HEK293 (cell line): ENCODE data around the gene WDR7.
A peak's percentile ranks its signal among the peaks of the same experiment; 100 is the strongest.

Experiments used
- CTCF ChIA-PET: fragments of 350-600 bp; formaldehyde crosslinking; extraction: SDS; loops from one replicate; lab custom pipeline; 2021; ENCODE audit warnings: antibody characterized with exemption; lab: Yijun Ruan, JAX
- POLR2A ChIA-PET: fragments of 300-600 bp; formaldehyde crosslinking; extraction: SDS; loops from one replicate; lab custom pipeline; 2020; ENCODE audit warnings: antibody characterized with exemption, inconsistent platforms; lab: Yijun Ruan, JAX
- H3K27ac ChIP-seq: fragments of 200-500 bp; sonication (Bioruptor generic); 2 replicates; pipeline ENCODE4 v1.5.1; 2014; ENCODE audit warnings: low read depth, low read length, control low read depth, inconsistent platforms; ENCODE audit errors: extremely low read depth
- H3K36me3 ChIP-seq, 2 experiments: fragments of 200-500 bp in 1 of 2; sonication (Bioruptor generic) in 1 of 2; 1 replicate in 1 of 2; 2 replicates in 1 of 2; pipeline ENCODE4 v1.5.1; 2014 to 2017; ENCODE audit warnings: inconsistent platforms in 2 of 2, low read length in 2 of 2; ENCODE audit not compliant: control insufficient read depth in 2 of 2, insufficient read depth in 1 of 2
- H3K4me1 ChIP-seq: fragments of 200-500 bp; sonication (Bioruptor generic); 2 replicates; pipeline ENCODE4 v1.5.1; 2014; ENCODE audit warnings: mild to moderate bottlenecking, low read length, inconsistent platforms; ENCODE audit not compliant: control insufficient read depth, insufficient read depth
- H3K4me3 ChIP-seq: 2 replicates; pipeline ENCODE4 v1.5.1; 2011; ENCODE audit warnings: low read depth, mild to moderate bottlenecking, control low read depth, low read length, moderate library complexity
- H3K9me3 ChIP-seq: fragments of 200-500 bp; sonication (Bioruptor generic); 2 replicates; pipeline ENCODE4 v1.5.1; 2014; ENCODE audit warnings: low read depth, low read length, inconsistent platforms; ENCODE audit not compliant: control insufficient read depth, insufficient read depth
- GLIS1 ChIP-seq: fragments of 450-650 bp; formaldehyde crosslinking; IDR thresholded peaks from 2 replicates; pipeline ENCODE4 v1.5.1; 2016; ENCODE audit warnings: missing biosample characterization, missing genetic modification characterization
- HIC1 ChIP-seq: fragments of 450-650 bp; formaldehyde crosslinking; IDR thresholded peaks from 2 replicates; pipeline ENCODE4 v1.5.1; 2016; ENCODE audit warnings: missing biosample characterization, missing genetic modification characterization
- HOXA7 ChIP-seq: sonication (generic); formaldehyde crosslinking; IDR thresholded peaks from 2 replicates; pipeline ENCODE4 v1.8.1; 2022; ENCODE audit warnings: missing genetic modification reagents, borderline replicate concordance
- IKZF3 ChIP-seq: fragments of 450-650 bp; IDR thresholded peaks from 2 replicates; pipeline ENCODE4 v1.5.0; 2018; ENCODE audit warnings: missing biosample characterization, mild to moderate bottlenecking, missing genetic modification characterization, moderate library complexity
- SALL2 ChIP-seq: fragments of 450-650 bp; formaldehyde crosslinking; IDR thresholded peaks from 2 replicates; pipeline ENCODE4 v1.5.0; 2017; ENCODE audit warnings: missing biosample characterization, mild to moderate bottlenecking, missing genetic modification characterization, borderline replicate concordance
- SP3 ChIP-seq: fragments of 450-650 bp; formaldehyde crosslinking; IDR thresholded peaks from 2 replicates; pipeline ENCODE4 v1.5.1; 2016; ENCODE audit warnings: missing biosample characterization, missing genetic modification characterization
- ZBTB1 ChIP-seq: fragments of 450-650 bp; formaldehyde crosslinking; IDR thresholded peaks from 2 replicates; pipeline ENCODE4 v1.5.1; 2016; ENCODE audit warnings: missing biosample characterization, missing genetic modification characterization
- ZBTB11 ChIP-seq: fragments of 450-650 bp; formaldehyde crosslinking; conservative IDR thresholded peaks from 2 replicates; pipeline ENCODE4 v1.5.1; 2016; ENCODE audit warnings: low read depth, missing biosample characterization, missing genetic modification characterization
- ZBTB8A ChIP-seq: fragments of 450-650 bp; formaldehyde crosslinking; IDR thresholded peaks from 2 replicates; pipeline ENCODE4 v1.5.1; 2016; ENCODE audit warnings: missing biosample characterization, missing genetic modification characterization
- ZNF157 ChIP-seq: fragments of 450-650 bp; formaldehyde crosslinking; IDR thresholded peaks from 2 replicates; pipeline ENCODE4 v1.5.1; 2016; ENCODE audit warnings: missing biosample characterization, missing genetic modification characterization
- ZNF175 ChIP-seq: fragments of 450-650 bp; formaldehyde crosslinking; IDR thresholded peaks from 2 replicates; pipeline ENCODE4 v1.5.1; 2016; ENCODE audit warnings: missing biosample characterization, missing genetic modification characterization
- ZNF510 ChIP-seq: fragments of 450-650 bp; formaldehyde crosslinking; IDR thresholded peaks from 2 replicates; pipeline ENCODE4 v1.5.1; 2018; ENCODE audit warnings: mild to moderate bottlenecking, missing genetic modification characterization, missing biosample characterization; ENCODE audit not compliant: insufficient replicate concordance
- ZNF513 ChIP-seq: fragments of 450-650 bp; IDR thresholded peaks from 2 replicates; pipeline ENCODE4 v1.5.1; 2018; ENCODE audit warnings: missing biosample characterization, missing genetic modification characterization
- ZNF555 ChIP-seq: fragments of 450-650 bp; formaldehyde crosslinking; conservative IDR thresholded peaks from 2 replicates; pipeline ENCODE4 v1.5.1; 2017; ENCODE audit warnings: missing biosample characterization, mild to moderate bottlenecking, missing genetic modification characterization, inconsistent platforms
- ZNF645 ChIP-seq: fragments of 450-650 bp; formaldehyde crosslinking; IDR thresholded peaks from 2 replicates; pipeline ENCODE4; 2016; ENCODE audit warnings: missing biosample characterization, missing genetic modification characterization
- ZNF660 ChIP-seq: fragments of 450-650 bp; IDR thresholded peaks from 2 replicates; pipeline ENCODE4 v1.5.1; 2018; ENCODE audit warnings: missing biosample characterization, mild to moderate bottlenecking, missing genetic modification characterization
- ZNF747 ChIP-seq: fragments of 450-650 bp; formaldehyde crosslinking; IDR thresholded peaks from 2 replicates; pipeline ENCODE4 v1.5.1; 2016; ENCODE audit warnings: missing biosample characterization, missing genetic modification characterization
- ZSCAN5A ChIP-seq: fragments of 450-650 bp; formaldehyde crosslinking; IDR thresholded peaks from 2 replicates; pipeline ENCODE4 v1.5.1; 2016; ENCODE audit warnings: missing biosample characterization, missing genetic modification characterization
- TF ChIP-seq, protein P1 (sequence below): fragments of 450-650 bp; formaldehyde crosslinking; IDR thresholded peaks from 2 replicates; pipeline ENCODE4 v1.5.1; 2016; ENCODE audit warnings: missing biosample characterization, missing genetic modification characterization
- TF ChIP-seq, protein P2 (sequence below): fragments of 450-650 bp; formaldehyde crosslinking; IDR thresholded peaks from 2 replicates; pipeline ENCODE4 v1.5.1; 2017; ENCODE audit warnings: missing biosample characterization, missing genetic modification characterization

Gene WDR7

GRCh38 chr18:56756966-56757365 is 105.8 kb downstream of the WDR7 start:
- H3K27ac ChIP-seq = no peak overlapping the region
- TF ChIP-seq ZNF747 (tag by site-specific recombination) (no peak), ZNF175 (tag by site-specific recombination) (no peak), ZNF555 (tag by site-specific recombination) (no peak), SALL2 (tag by site-specific recombination) (no peak), ZNF157 (tag by site-specific recombination) (no peak), ZSCAN5A (tag by site-specific recombination) (no peak), HOXA7 (CRISPR knock-in tag) (no peak), ZBTB11 (no peak), GLIS1 (tag by site-specific recombination) (no peak)
- TF ChIP-seq, protein P1, sequence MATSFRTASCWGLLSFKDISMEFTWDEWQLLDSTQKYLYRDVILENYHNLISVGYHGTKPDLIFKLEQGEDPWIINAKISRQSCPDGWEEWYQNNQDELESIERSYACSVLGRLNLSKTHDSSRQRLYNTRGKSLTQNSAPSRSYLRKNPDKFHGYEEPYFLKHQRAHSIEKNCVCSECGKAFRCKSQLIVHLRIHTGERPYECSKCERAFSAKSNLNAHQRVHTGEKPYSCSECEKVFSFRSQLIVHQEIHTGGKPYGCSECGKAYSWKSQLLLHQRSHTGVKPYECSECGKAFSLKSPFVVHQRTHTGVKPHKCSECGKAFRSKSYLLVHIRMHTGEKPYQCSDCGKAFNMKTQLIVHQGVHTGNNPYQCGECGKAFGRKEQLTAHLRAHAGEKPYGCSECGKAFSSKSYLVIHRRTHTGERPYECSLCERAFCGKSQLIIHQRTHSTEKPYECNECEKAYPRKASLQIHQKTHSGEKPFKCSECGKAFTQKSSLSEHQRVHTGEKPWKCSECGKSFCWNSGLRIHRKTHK = no peak
- no peaks in the 10 kb centered on the region for H3K9me3 ChIP-seq
- POLR2A ChIA-PET = no interaction called here
- CTCF ChIA-PET = no interaction called here
- H3K4me3 ChIP-seq = no peak overlapping the region
- H3K4me1 ChIP-seq = no peaks in the 10 kb centered on the region
- peaks cover 0 to 6% of the 10 kb centered on the region in 2 experiments; a peak in 1 of 3 replicates for H3K36me3 ChIP-seq

DNA sequence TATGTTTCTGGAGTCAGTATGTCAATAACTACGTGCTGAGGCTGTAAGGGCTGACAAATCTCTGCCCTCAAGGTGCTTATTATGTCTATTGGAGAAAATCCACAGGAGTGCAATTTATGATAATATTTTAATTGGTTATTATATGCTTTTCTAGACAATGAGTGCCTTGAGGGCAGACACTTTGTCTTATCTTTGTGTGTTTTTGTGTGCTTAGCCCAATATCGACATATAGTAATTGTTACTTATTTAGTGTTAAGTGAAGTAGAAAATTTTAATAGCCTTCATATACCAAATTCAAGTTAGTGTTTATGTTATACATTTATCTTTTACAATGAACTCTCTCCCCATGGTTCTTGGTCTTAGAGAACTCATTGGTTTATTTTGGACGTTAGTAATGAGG is 118.9 kb downstream of the WDR7 start:
- H3K4me3 ChIP-seq = no peak overlapping the region
- H3K36me3 ChIP-seq = no peaks in the 10 kb centered on the region
- H3K4me1 ChIP-seq = no peaks in the 10 kb centered on the region; the same call in 1 of the 2 replicates
- ChIA-PET CTCF (no interaction called here), POLR2A (no interaction called here)
- no peak overlapping the region for H3K27ac ChIP-seq
- H3K9me3 ChIP-seq = no peaks in the 10 kb centered on the region
- TF ChIP-seq ZNF175 (tag by site-specific recombination) (no peak), ZBTB8A (tag by site-specific recombination) (0 out of 2 replicates have a peak, but pooled peaks have one; percentile 34), ZNF513 (tag by site-specific recombination) (no peak), IKZF3 (tag by site-specific recombination) (peak; percentile 22; the same call in 1 of the 2 replicates), ZNF645 (tag by site-specific recombination) (no peak), HIC1 (tag by site-specific recombination) (no peak), SP3 (no peak), ZBTB1 (tag by site-specific recombination) (no peak), ZNF510 (tag by site-specific recombination) (no peak), ZNF660 (no peak)
- TF ChIP-seq, protein P2, sequence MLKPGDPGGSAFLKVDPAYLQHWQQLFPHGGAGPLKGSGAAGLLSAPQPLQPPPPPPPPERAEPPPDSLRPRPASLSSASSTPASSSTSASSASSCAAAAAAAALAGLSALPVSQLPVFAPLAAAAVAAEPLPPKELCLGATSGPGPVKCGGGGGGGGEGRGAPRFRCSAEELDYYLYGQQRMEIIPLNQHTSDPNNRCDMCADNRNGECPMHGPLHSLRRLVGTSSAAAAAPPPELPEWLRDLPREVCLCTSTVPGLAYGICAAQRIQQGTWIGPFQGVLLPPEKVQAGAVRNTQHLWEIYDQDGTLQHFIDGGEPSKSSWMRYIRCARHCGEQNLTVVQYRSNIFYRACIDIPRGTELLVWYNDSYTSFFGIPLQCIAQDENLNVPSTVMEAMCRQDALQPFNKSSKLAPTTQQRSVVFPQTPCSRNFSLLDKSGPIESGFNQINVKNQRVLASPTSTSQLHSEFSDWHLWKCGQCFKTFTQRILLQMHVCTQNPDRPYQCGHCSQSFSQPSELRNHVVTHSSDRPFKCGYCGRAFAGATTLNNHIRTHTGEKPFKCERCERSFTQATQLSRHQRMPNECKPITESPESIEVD (tag by site-specific recombination) = peak; percentile 64; the same call in 1 of the 2 replicates
